Thyroid gland (tissue), 4 donors: ENCODE data around the gene RGS9. TPM values are rescaled to one million over a fixed set of nuclear protein-coding genes. Genes with fewer than 3 reads are reported as not detected.
"Not testable (repeated sequence)": the region's sequence is repeated elsewhere in the genome, so short reads cannot be mapped to it uniquely, and the experiment has no call there.

Experiments
- DNase-seq, 2 donors: peaks; one replicate each; pipeline ENCODE4 v3.0.0-alpha.2; 2019
- H3K27ac ChIP-seq, 3 donors: fragments of 200-600 bp; sonication (generic); 1 replicate in 2 of 3; 2 replicates in 1 of 3; pipeline ENCODE4 v1.5.1; 2016 to 2019; ENCODE audit warnings: mild to moderate bottlenecking in 1 of 3, moderate library complexity in 1 of 3
- H3K27me3 ChIP-seq: fragments of 200-600 bp; sonication (generic); one replicate; pipeline ENCODE4 v1.5.1; 2019
- H3K36me3 ChIP-seq, 2 donors: fragments of 200-600 bp; sonication (generic); one replicate each; pipeline ENCODE4 v1.5.1; 2016 to 2019
- H3K4me1 ChIP-seq, 2 donors: fragments of 200-600 bp; sonication (generic); one replicate each; pipeline ENCODE4 v1.5.1; 2017 to 2019
- H3K4me3 ChIP-seq, 3 donors: fragments of 200-600 bp; sonication (generic); replicated peaks in 1 of 3; 1 replicate in 2 of 3; 2 replicates in 1 of 3; pipeline ENCODE4 v1.5.1; 2016; ENCODE audit warnings: mild to moderate bottlenecking in 1 of 3
- H3K9me3 ChIP-seq: fragments of 200-600 bp; sonication (generic); one replicate; pipeline ENCODE4 v1.5.1; 2017
- POLR2A ChIP-seq, 2 donors: fragments of 450-650 bp; IDR thresholded peaks; one replicate each; pipeline ENCODE4 v1.6.1; 2017; ENCODE audit warnings: antibody characterized with exemption in 2 of 2, mild to moderate bottlenecking in 2 of 2, moderate library complexity in 1 of 2
- WGBS, 2 donors: methylation state at CpG; one replicate each; pipeline ENCODE4 v1.1.5; 2017; 5-methylcytosine and 5-hydroxymethylcytosine counted together
- intact Hi-C: fragments of 100-400 bp; cut with DNase I; formaldehyde crosslinking; loops from one replicate; pipeline ENCODE4 v1.15.1; 2023
- total RNA-seq, 4 donors: library from RNA; depleted of rRNA; stranded (reverse); fragments of >200 nt; gene quantifications; one replicate each; pipeline ENCODE4 v1.2.3, GENCODE V29; 2016
- TF ChIP-seq, protein P1 (sequence below), 6 experiments: fragments of 200-600 bp in 3 of 6; fragments of 450-650 bp in 3 of 6; sonication (generic) in 3 of 6; IDR thresholded peaks; one replicate each; pipeline ENCODE4 v1.5.1; 2016 to 2019; ENCODE audit warnings: antibody characterized with exemption in 6 of 6, mild to moderate bottlenecking in 2 of 6, inconsistent platforms in 1 of 6, moderate library complexity in 1 of 6

RGS9 gene
- total RNA-seq, 4 donors from 2014 or later: 6.0 to 15.5 (median 6.7) TPM

DNA sequence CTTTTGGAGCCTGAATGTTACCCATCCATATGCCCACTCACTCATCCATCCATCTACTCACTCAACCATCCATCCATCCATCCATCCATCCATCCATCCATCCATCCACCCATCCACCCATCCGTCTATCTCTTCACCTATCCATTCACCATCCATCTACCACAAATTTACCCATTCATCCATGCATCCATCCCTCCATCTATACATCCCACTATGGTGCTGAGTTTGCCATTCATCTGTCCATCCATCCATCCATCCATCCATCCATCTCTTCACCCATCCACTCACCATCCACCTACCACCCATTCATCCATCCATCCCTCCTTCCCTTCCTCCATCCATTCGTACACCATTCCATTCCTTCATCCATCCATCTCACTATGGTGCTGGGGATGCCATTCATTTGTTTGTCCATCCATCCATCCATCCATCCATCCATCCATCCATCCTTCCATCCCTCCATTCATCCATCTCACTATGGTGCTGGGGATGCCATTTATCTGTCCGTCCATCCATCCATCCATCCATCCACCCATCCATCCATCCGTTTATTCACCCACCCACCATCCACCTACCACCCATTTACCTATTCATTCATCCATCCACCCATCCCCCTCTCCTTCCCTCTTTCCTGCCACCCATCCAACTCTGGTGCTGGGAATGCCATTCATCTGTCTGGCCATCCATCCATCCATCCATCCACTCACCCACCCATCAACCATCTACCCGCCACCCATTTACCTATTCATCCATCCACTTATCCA, 39.7 kb downstream of the RGS9 start:
- no peak for DNase-seq
- Histone ChIP-seq H3K27me3 (no peaks in the 10 kb centered on the region), H3K4me1 (no peaks in the 10 kb centered on the region), H3K27ac (no peak overlapping the region), H3K4me3 (no peak overlapping the region), H3K36me3 (no peaks in the 10 kb centered on the region), H3K9me3 (no peaks in the 10 kb centered on the region)
- no peak for TF ChIP-seq POLR2A (IDR thresholded peaks at IDR 0.05)
- TF ChIP-seq, protein P1, sequence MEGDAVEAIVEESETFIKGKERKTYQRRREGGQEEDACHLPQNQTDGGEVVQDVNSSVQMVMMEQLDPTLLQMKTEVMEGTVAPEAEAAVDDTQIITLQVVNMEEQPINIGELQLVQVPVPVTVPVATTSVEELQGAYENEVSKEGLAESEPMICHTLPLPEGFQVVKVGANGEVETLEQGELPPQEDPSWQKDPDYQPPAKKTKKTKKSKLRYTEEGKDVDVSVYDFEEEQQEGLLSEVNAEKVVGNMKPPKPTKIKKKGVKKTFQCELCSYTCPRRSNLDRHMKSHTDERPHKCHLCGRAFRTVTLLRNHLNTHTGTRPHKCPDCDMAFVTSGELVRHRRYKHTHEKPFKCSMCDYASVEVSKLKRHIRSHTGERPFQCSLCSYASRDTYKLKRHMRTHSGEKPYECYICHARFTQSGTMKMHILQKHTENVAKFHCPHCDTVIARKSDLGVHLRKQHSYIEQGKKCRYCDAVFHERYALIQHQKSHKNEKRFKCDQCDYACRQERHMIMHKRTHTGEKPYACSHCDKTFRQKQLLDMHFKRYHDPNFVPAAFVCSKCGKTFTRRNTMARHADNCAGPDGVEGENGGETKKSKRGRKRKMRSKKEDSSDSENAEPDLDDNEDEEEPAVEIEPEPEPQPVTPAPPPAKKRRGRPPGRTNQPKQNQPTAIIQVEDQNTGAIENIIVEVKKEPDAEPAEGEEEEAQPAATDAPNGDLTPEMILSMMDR (IDR thresholded peaks at IDR 0.05): no peak
- intact Hi-C loops: no loop called here
- 95 to 97% methylated on average over 5 of the region's 5 CpGs for WGBS, 2 donors

DNA sequence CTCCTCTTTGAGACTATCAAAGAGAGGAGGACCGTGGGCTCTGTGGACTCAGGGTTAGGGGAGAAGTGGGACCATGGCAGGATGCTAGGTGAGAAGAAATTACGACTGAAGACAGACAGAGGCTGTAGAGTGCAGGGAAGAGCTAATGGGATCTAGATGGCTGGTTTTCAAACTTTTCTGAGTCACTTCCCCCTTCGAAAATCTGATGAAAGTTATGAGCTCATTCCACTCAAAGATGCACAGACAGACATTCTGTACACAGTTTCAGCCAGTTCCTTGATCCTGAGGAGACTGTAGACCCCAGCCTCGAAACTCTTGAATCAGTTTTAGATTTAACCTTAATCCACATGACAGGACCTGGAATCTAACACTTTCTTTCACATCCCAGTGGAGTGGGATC, 40.7 kb downstream of the RGS9 start:
- H3K4me1 ChIP-seq: no peaks in the 10 kb centered on the region
- DNase-seq: no peak
- H3K27me3 ChIP-seq: no peaks in the 10 kb centered on the region
- no peak for TF ChIP-seq POLR2A (IDR thresholded peaks at IDR 0.05)
- TF ChIP-seq, protein P1 (IDR thresholded peaks at IDR 0.05): no peak
- H3K4me3 ChIP-seq: no peak overlapping the region
- H3K9me3 ChIP-seq: no peaks in the 10 kb centered on the region
- H3K27ac ChIP-seq: no peak overlapping the region
- H3K36me3 ChIP-seq: no peaks in the 10 kb centered on the region
- WGBS, 2 donors: 69 to 83% methylated on average over 4 of the region's 4 CpGs
- intact Hi-C loops: no loop called here

DNA sequence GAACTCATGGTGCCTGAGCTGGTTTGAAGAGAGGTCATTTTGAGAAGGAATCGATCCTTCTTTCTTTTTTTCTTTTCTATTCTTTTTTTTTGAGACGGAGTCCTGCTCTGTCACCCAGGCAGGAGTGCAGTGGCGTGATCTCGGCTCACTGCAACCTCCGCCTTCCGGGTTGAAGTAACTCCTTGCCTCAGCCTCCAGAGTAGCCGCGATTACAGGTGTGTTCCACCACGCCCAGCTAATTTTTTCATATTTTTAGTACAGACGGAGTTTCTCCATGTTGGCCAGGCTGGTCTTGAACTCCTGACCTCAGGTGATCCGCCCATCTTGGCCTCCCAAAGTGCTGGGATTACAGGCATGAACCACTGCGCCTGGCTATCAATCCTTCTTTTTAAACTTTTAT, 43.1 kb downstream of the RGS9 start:
- 93 to 94% methylated on average over 12 of the region's 12 CpGs for WGBS, 2 donors
- H3K27ac ChIP-seq, intact Hi-C loops, H3K9me3 ChIP-seq, H3K36me3 ChIP-seq, DNase-seq, H3K27me3 ChIP-seq, H3K4me3 ChIP-seq: not testable (repeated sequence)
- H3K4me1 ChIP-seq: peaks cover 0 to 11% of the 10 kb centered on the region in 2 donors

DNA sequence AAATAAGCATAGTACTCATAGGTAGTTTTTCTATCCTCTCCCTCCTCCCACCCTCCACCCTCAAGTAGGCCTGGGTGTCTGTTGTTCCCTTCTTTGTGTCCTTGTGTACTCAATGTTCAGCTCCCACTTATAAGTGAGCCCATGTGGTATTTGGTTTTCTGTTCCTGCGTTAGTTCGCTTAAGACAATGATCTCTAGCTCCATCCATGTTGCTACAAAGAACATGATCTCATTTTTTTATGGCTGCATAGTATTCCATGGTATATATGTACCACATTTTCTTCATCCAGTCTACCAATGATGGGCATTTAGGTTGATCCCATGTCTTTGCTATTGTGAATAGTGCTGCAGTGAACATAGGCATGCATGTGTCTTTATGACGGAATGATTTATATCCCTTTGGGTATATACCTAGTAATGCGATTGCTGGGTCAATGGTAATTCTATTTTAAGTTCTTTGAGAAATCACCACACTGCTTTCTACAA, 43.6 kb downstream of the RGS9 start:
- H3K9me3 ChIP-seq, H3K36me3 ChIP-seq, H3K4me3 ChIP-seq, DNase-seq, H3K27ac ChIP-seq, intact Hi-C loops, H3K27me3 ChIP-seq: not testable (repeated sequence)
- WGBS, 2 donors: 92 to 98% methylated on average over 4 of the region's 4 CpGs
- H3K4me1 ChIP-seq: peaks cover 0 to 11% of the 10 kb centered on the region in 2 donors

DNA sequence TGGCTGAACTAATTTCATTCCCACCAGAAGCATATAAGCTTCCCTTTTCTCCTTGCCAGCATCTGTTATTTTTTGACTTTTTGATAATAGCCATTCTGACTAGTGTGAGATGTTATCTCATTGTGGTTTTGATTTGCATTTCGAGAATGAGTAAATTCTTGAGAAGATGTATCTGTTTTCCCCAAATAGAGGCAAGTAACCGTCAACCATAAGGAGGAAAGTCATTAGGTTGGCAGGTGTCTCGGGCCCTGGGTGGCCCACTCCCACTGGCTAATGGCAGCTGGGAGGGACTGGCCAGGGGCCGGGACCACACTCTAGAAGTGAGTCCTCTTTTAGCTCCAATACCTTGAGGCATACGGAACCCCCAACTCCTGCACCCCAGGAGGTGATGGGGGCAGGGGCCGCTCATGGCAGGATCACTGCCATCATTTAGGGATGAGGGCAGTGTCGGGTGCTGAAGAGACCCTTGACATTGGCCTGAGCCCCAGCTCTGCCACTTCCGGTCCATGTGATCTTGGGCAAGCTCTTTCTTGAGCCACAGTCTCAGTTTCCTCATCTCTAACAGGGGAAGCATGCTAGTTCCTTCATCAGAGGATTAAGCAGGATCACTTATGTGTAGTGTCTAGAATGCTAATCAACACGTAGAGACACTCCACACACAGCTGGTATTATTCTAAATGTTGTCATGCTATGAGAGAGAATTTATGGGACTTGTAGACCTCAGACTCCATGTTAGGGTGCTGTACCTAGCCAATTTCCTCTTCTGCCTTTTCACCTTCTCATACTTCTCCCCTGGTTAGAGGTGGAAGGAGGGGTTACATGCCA, 44.3 kb downstream of the RGS9 start:
- WGBS, 2 donors: 87 to 90% methylated on average over 9 of the region's 9 CpGs
- TF ChIP-seq, protein P1 (IDR thresholded peaks at IDR 0.05): no peak
- TF ChIP-seq POLR2A (IDR thresholded peaks at IDR 0.05): no peak
- intact Hi-C loops: no loop called here
- no peak for DNase-seq
- Histone ChIP-seq H3K36me3 (no peaks in the 10 kb centered on the region), H3K27me3 (no peaks in the 10 kb centered on the region), H3K4me3 (no peak overlapping the region), H3K9me3 (no peaks in the 10 kb centered on the region), H3K4me1 (peaks cover 0 to 11% of the 10 kb centered on the region in 2 donors), H3K27ac (no peak overlapping the region)

DNA sequence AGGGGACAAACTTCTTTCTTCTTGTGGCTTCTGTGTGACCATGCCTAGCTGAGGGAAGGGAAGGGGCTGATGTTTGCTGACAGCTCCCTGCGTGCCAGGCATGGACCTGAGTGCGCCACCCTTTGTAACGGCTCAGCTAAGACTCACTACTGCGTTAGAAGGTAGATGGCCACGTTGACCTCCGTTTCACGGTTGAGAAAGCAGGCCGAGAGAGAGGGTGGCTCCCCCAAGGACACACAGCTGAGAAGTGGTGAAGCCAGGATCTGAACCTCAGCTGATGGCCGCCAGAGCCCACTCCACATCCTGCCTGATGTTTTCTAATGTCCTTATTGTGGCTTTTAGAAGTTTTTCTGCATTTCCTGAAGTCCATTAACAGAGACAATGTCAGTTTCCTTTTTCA, 45.1 kb downstream of the RGS9 start:
- H3K27me3 ChIP-seq: no peaks in the 10 kb centered on the region
- H3K4me3 ChIP-seq: no peak overlapping the region
- peaks cover 0 to 11% of the 10 kb centered on the region in 2 donors for H3K4me1 ChIP-seq
- DNase-seq: no peak
- TF ChIP-seq, protein P1 (IDR thresholded peaks at IDR 0.05): no peak
- no peak for TF ChIP-seq POLR2A (IDR thresholded peaks at IDR 0.05)
- 60 to 61% methylated on average over 9 of the region's 9 CpGs for WGBS, 2 donors
- intact Hi-C loops: no loop called here
- H3K27ac ChIP-seq: no peak overlapping the region
- H3K9me3 ChIP-seq: no peaks in the 10 kb centered on the region
- no peaks in the 10 kb centered on the region for H3K36me3 ChIP-seq
